ENCODE measurements around the gene CASP5.

- TF ChIP-seq POLR2A (IDR thresholded peaks at IDR 0.05) (no peak), CTCF (IDR thresholded peaks at IDR 0.05) (no peak)
Measured at GRCh38 chr11:105033343-105033742, 10.4 kb upstream of the CASP5 start.

Measured in thyroid gland (tissue), 4 donors.